Activated T-helper 2 cell treated with anti-CD3 and anti-CD28 coated beads, Interferon-gamma antibody, Interleukin-2, Interleukin-4, amounts not matched to agents 10 μg/mL and 5 μg/mL and 100 μg/mL, durations not matched to agents 14 hours and 24 hours and 36 hours (primary cell): ENCODE results near the gene STX2. TPM values are rescaled to one million over a fixed set of nuclear protein-coding genes. Genes with fewer than 3 reads are reported as not detected.
"Not testable (repeated sequence)": the region's sequence is repeated elsewhere in the genome, so short reads cannot be mapped to it uniquely, and the experiment has no call there.

Source experiments
- DNase-seq: peaks from one replicate; pipeline ENCODE4 v3.0.0; 2021; ENCODE audit warnings: low spot score
- H3K27ac Mint-ChIP-seq: one replicate; pipeline ENCODE4 v1.8.0; 2021; ENCODE audit warnings: mixed read lengths
- H3K27me3 Mint-ChIP-seq: one replicate; pipeline ENCODE4 v1.8.0; 2021; ENCODE audit warnings: low read depth, mixed read lengths
- H3K36me3 Mint-ChIP-seq: one replicate; pipeline ENCODE4 v1.8.0; 2021; ENCODE audit warnings: low read depth, mixed read lengths
- H3K4me1 Mint-ChIP-seq: one replicate; pipeline ENCODE4 v1.8.0; 2021; ENCODE audit warnings: low read depth, mixed read lengths
- H3K4me3 Mint-ChIP-seq: one replicate; pipeline ENCODE4 v1.8.0; 2021; ENCODE audit warnings: low read depth, mild to moderate bottlenecking, moderate library complexity, mixed read lengths
- H3K9me3 Mint-ChIP-seq: one replicate; pipeline ENCODE4 v1.8.0; 2021; ENCODE audit warnings: mixed read lengths
- intact Hi-C: fragments of 100-400 bp; cut with micrococcal nuclease; formaldehyde crosslinking; loops from one replicate; pipeline ENCODE4 v1.15.1; 2023
- total RNA-seq: library from RNA; stranded (reverse); gene quantifications from 2 replicates; pipeline ENCODE4 v1.2.3, GENCODE V29; 2022

Gene STX2
- total RNA-seq, 1 donor from 2014 or later: 19.6 TPM

DNA sequence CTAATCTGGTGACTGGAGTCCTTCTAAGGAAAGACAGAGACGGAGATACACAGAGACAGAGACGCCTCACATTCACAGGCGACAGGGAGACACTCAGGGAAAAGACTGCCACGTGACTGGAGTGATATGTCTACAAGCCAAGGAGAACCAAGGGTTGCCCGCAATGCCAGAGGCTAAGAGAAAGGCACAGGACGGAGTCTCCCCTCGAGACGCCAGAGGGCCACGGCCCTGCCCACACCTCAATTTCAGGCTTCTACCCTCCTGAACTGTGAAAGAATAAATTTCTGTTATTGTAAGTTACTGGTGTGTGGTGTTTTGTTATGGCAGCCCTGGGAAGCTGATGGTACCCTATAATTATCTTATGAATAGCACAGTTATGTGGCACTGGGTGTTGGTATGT is 21.3 kb upstream of the STX2 start:
- DNase-seq: no peak
- H3K27ac Mint-ChIP-seq: no peak overlapping the region
- H3K36me3 Mint-ChIP-seq: no peaks in the 10 kb centered on the region
- no peaks in the 10 kb centered on the region for H3K4me1 Mint-ChIP-seq
- peaks cover 5% of the 10 kb centered on the region for H3K27me3 Mint-ChIP-seq
- no peak overlapping the region for H3K4me3 Mint-ChIP-seq
- peaks cover 6% of the 10 kb centered on the region for H3K9me3 Mint-ChIP-seq
- intact Hi-C loops: no loop called here

DNA sequence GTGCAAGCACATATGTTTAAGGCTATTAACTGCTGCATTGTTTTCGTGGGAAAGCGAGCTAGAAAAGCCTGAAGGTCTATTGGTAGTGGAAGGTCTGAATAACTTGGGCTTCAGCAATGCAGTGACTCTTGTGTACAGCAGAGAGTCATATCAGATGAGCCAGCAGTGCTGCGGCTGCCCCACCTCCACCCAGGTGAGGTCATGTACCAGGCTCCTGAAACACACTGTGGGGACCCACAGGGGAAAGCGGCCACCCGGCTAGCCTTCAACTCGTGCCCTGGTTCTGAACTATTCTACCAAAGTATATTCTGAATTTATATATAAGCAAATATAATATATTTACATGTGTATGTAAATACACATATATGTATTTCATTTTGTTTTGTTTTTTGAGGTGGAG is 20.1 kb upstream of the STX2 start:
- intact Hi-C loops: no loop called here
- no peak for DNase-seq
- no peak overlapping the region for H3K4me3 Mint-ChIP-seq
- H3K9me3 Mint-ChIP-seq: peaks cover 6% of the 10 kb centered on the region
- no peak overlapping the region for H3K27ac Mint-ChIP-seq
- no peaks in the 10 kb centered on the region for H3K4me1 Mint-ChIP-seq
- H3K36me3 Mint-ChIP-seq: no peaks in the 10 kb centered on the region
- H3K27me3 Mint-ChIP-seq: peaks cover 5% of the 10 kb centered on the region

DNA sequence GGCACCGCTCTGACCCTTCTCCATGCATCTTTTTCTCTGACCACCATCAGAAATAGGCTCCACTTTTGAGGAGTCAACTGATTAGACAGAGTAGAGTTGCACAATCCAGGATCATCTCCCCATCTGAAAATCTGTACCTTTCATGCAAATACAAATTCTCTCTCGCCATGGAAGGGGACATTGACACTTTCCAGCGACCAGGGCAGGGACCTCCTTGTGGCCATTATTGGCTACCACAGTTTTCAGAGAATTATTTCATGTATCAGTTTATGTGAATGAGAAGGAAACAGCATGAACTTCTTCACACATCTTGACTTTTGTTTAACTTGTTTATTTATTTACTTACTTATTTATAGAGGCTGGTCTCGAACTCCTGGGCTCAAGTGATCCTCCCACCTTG is 19.0 kb upstream of the STX2 start:
- Mint-ChIP-seq H3K9me3 (peaks cover 6% of the 10 kb centered on the region), H3K4me1 (no peaks in the 10 kb centered on the region), H3K27me3 (peaks cover 7% of the 10 kb centered on the region), H3K36me3 (no peaks in the 10 kb centered on the region), H3K4me3 (no peak overlapping the region), H3K27ac (no peak overlapping the region)
- no peak for DNase-seq
- intact Hi-C loops: no loop called here

DNA sequence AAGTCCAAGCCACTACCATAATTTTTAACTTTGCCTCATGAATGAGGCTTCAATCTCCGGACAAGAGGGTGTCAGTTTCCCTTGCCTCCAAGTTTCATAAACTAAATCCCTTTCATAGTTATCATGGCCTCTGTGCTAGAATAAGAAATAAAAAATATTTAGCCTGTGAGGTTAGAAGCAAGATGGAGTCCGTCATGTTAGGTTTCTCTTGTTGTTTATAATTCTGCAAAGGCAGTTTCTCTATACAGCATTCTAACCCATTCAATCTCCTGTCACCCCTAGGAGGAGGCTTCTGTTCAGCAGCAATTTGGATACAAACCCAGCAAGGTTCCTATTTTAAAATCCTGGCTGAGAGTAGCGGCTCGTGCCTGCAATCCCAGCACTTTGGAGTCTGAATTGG is 17.0 kb upstream of the STX2 start:
- intact Hi-C loops: no loop called here
- DNase-seq: no peak
- Mint-ChIP-seq H3K4me1 (no peaks in the 10 kb centered on the region), H3K4me3 (no peak overlapping the region), H3K27ac (no peak overlapping the region), H3K36me3 (no peaks in the 10 kb centered on the region), H3K9me3 (peaks cover 6% of the 10 kb centered on the region), H3K27me3 (peaks cover 11% of the 10 kb centered on the region)

DNA sequence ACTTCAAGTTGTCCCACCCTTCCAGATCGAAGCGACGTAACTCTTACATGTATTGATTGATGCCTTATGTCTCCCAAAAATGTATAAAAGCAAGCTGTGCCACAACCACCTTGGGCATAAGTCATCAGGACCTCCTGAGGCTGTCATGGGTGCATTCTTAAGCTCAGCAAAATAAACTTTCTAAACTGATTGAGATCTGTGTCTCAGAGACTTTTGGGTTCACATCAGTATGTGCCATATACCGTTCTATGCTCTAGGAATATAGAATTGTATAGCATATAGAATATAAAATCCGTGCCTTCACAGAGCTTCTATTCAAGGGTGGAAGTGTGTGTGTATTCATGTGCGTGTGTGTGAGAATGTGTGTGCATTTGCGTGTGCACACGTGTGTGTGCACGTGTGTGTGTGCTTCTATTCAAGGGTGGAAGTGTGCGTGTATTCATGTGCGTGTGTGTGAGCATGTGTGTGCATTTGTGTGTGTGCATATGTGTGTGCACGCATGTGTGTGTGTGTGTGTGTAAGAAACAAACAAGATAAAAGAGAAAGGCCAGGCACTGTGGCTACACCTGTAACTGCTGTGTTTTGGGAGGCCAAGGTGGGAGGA is 11.5 kb upstream of the STX2 start:
- Mint-ChIP-seq H3K9me3 (no peaks in the 10 kb centered on the region), H3K27ac (no peak overlapping the region), H3K36me3 (no peaks in the 10 kb centered on the region), H3K27me3 (peaks cover 7% of the 10 kb centered on the region), H3K4me1 (no peaks in the 10 kb centered on the region), H3K4me3 (no peak overlapping the region)
- no peak for DNase-seq
- intact Hi-C loops: no loop called here

DNA sequence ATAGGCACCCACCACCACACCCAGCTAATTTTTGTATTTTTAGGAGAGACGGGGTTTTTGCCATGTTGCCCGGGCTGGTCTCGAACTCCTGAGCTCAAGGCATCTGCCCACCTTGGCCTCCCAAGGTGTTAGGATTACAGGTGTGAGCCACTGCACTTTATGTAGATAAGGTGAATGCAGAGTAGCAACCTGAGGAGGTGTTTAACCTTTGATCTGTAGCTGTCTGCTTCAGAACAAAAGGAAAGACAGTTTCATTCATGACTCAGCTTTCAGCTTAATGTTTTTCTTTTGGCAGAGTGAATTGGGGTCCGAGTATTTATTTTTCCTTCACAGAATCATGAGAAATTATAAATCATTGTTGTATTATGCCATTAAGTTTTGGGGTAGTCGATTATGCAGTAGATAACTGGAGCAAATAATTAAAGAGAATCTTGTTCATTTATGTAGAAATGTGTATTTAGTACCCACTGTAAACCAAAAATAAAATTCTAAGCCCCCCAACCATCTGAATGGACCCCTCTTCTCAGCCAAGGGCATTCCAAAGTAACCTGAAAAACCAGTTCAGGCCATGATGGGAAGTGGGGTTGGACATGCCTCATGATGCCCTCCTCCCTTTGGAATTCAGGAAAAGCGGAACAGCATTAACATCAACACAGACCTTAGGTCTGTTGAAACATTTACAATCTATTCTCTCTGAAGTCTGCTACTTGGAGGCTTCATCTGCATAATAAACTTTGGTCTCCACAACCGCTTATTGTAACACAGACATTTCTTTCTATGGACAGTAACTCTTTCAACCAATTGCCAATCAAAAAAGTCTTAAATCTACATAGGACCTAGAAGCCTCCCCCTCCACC is 10.7 kb upstream of the STX2 start:
- peaks cover 6% of the 10 kb centered on the region for H3K27me3 Mint-ChIP-seq
- no peaks in the 10 kb centered on the region for H3K4me1 Mint-ChIP-seq
- intact Hi-C loops: no loop called here
- H3K4me3 Mint-ChIP-seq: no peak overlapping the region
- H3K27ac Mint-ChIP-seq: no peak overlapping the region
- DNase-seq: no peak
- H3K36me3 Mint-ChIP-seq: no peaks in the 10 kb centered on the region
- no peaks in the 10 kb centered on the region for H3K9me3 Mint-ChIP-seq

DNA sequence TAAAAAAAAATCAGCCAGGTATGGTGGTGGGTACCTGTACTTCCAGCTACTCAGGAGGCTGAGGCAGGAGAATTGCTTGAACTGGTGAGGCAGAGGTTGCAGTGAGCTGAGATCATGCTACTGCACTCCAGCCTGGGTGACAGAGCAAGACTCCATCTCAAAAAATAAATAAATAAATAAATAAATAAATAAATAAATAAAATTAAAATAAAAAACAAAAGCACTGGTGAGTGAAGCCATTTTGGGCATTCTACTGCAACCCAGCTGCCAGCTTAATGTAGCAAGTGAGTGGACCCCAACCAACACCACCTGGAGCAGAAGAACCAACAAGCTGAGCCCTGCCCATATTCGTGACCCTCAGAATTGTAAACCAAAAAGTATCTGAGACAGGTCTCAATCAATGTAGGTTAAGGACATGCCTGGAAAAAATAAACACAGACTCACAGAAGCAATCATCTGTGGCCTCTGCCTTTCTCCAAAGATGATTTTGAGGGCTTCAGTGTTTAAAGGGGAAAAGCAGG is 9.8 kb upstream of the STX2 start:
- not testable (repeated sequence) for H3K36me3 Mint-ChIP-seq

DNA sequence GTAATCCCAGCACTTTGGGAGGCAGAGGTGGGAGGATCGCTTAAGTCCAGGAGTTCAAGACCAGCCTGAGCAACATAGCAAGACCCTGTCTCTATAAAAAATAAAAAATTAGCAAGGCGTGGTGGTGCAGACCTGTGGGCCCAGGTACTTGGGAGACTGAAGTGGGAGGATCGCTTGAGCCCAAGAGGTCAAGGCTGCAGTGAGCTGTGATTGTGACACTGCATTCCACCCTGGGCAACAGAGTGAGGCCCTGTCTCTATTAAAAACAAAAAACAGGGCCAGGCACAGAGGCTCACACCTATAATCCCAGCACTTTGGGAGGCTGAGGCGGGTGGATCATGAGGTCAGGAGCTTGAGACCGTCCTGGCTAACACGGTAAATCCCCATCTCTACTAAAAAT is 9.1 kb upstream of the STX2 start:
- H3K9me3 Mint-ChIP-seq, H3K27ac Mint-ChIP-seq, DNase-seq, intact Hi-C loops, H3K27me3 Mint-ChIP-seq, H3K4me1 Mint-ChIP-seq, H3K4me3 Mint-ChIP-seq, H3K36me3 Mint-ChIP-seq: not testable (repeated sequence)

More for the DNA sequence above, 9.8 kb upstream of the STX2 start:
- H3K4me3 Mint-ChIP-seq, H3K9me3 Mint-ChIP-seq, H3K4me1 Mint-ChIP-seq, H3K27me3 Mint-ChIP-seq, H3K27ac Mint-ChIP-seq, intact Hi-C loops, DNase-seq: not testable (repeated sequence)

DNA sequence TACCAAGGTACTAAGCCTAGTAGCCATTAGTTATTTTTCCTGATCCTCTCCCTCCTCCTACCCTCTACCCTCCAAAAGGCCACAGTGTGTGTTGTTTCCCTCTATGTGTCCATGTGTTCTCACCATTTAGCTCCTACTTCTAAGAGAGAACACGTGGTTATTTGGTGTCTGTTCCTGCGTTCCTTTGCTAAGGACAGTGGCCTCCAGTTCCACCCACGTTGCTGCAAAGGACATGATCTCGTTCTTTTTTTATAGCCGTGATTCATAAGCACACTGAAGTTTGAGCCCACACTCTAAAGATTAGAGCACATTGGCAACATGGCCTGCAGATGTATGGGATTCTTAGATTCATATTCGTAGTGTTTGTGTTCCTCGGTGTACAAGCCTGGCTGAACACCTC is 8.1 kb upstream of the STX2 start:
- Mint-ChIP-seq H3K4me1 (no peaks in the 10 kb centered on the region), H3K36me3 (no peaks in the 10 kb centered on the region), H3K4me3 (no peak overlapping the region), H3K9me3 (no peaks in the 10 kb centered on the region), H3K27me3 (no peaks in the 10 kb centered on the region), H3K27ac (no peak overlapping the region)
- intact Hi-C loops: no loop called here
- no peak for DNase-seq

DNA sequence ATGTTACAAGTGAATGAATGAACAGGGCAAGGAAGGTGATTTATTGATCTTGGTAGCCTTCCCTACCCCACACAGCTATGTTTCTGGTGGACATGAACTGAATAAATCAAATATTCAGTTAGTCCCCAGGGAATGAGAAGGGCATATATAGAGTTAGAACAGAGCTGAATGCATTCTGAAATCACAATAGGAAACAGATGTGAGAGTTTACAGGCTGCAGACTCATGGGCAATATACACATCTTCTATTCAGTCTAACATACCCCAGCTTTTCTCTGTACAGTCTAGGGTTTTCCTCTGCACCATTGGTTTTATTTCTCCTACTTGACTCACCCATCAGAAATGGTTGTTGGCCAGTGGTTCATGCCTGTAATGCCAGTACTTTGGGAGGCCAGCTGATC is 7.3 kb upstream of the STX2 start:
- no peaks in the 10 kb centered on the region for H3K27me3 Mint-ChIP-seq
- no peaks in the 10 kb centered on the region for H3K36me3 Mint-ChIP-seq
- H3K27ac Mint-ChIP-seq: no peak overlapping the region
- no peaks in the 10 kb centered on the region for H3K4me1 Mint-ChIP-seq
- no peak for DNase-seq
- no peak overlapping the region for H3K4me3 Mint-ChIP-seq
- intact Hi-C loops: no loop called here
- no peaks in the 10 kb centered on the region for H3K9me3 Mint-ChIP-seq

DNA sequence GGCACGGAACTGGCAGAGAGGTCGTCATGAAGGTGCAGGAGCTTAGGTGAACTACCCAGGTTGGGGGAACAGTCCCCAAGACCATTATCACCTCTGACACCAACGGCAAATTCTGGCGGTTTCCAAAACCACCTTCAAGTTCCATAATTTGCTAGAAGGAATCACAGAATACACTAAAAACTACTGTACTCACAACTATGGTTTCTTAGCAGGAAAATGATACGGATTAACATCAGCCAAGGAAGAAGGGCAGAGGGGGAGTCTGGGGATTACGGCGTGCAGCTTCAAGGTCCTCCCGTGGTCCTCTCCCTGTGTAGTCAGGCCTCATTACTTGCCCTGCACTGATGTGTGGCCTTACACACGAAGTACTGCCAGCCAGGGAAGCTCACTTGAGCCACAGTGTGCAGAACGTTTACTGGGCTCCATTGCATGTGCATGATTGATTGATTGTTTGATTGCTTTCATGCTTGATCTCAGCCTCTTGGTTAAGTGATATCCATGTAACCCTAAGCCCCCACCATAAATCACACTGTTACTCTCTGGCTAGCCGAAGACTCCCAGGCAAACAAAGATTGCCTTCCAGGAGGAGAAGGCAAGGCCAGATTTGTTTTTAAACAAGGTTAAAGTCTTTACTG is 837 bp upstream of the STX2 start:
- no peaks in the 10 kb centered on the region for H3K9me3 Mint-ChIP-seq
- peaks cover 4% of the 10 kb centered on the region for H3K36me3 Mint-ChIP-seq
- peaks cover 24% of the 10 kb centered on the region for H3K4me1 Mint-ChIP-seq
- H3K27me3 Mint-ChIP-seq: no peaks in the 10 kb centered on the region
- intact Hi-C loops: loop anchor here (1.0 kb wide), 1 partner anchor 31 kb away; no protein-coding TSS in a partner anchor
- H3K4me3 Mint-ChIP-seq: peak overlapping the region; percentile 77
- DNase-seq: no peak
- H3K27ac Mint-ChIP-seq: peak overlapping the region; percentile 86

DNA sequence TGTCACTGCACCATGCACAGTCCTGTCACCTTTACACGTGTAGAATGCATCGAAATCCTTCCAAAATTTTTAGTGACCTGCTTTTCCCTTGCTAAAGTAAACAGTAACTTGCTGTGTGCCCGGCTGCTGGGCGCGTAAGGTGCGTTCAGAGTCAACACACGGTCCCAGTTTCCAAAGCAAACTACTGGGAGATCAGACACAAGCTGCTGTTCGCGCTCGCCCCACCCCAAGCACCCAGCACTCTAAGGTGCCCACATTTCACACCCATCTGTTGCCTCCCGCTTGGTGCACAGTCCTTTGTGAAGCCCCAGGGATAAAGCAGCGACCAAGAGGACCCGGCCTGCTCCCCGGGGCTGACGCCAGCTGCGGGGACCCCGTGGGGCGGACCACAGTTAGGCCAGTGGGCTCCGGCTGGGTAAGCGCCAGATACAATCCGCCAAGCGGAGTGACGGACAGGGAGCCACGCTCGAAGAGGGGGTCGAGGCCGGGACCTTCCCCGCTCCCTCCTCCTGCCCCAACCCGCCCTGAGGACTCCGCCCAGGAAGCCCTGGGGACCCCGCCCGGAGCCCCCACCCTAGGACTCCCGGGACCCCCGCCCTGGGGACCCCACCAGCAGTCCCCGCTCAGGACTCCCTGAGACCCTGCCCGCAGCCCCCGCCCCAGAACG is 633 bp downstream of the STX2 start:
- intact Hi-C loops: no loop called here
- H3K36me3 Mint-ChIP-seq: peaks cover 4% of the 10 kb centered on the region
- DNase-seq: peak; percentile 19
- H3K27ac Mint-ChIP-seq: no peak overlapping the region
- no peaks in the 10 kb centered on the region for H3K9me3 Mint-ChIP-seq
- peaks cover 24% of the 10 kb centered on the region for H3K4me1 Mint-ChIP-seq
- H3K4me3 Mint-ChIP-seq: peak overlapping the region; percentile 82
- no peaks in the 10 kb centered on the region for H3K27me3 Mint-ChIP-seq
